GM21619 (cell line): ENCODE data around the gene PAIP2.
"Not testable (repeated sequence)": the region's sequence is repeated elsewhere in the genome, so short reads cannot be mapped to it uniquely, and the experiment has no call there.

Experiments used
- ATAC-seq: cut with Tn5 transposase; IDR thresholded peaks from one replicate; pipeline ENCODE4 v1.9.1; 2021; ENCODE audit not compliant: unreplicated experiment

Gene PAIP2

DNA sequence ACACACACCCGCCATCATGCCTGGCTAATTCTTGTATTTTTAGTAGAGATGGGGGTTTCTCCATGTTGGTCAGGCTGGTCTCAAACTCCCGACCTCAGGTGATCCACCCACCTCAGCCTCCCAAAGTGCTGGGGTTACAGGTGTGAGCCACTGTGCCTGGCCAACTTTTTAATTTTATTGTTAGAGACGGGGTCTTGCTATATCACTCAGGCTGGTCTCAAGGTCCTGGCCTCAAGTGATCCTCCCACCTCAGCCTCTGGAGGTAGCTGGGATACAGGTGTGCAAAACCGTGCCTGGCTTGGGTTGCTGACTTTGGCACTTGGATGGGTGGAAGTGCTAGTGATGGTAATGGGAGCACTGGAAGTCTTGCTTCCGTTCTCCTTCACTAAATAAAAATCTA lies 67.5 kb downstream of the PAIP2 start:
- not testable (repeated sequence) for ATAC-seq

DNA sequence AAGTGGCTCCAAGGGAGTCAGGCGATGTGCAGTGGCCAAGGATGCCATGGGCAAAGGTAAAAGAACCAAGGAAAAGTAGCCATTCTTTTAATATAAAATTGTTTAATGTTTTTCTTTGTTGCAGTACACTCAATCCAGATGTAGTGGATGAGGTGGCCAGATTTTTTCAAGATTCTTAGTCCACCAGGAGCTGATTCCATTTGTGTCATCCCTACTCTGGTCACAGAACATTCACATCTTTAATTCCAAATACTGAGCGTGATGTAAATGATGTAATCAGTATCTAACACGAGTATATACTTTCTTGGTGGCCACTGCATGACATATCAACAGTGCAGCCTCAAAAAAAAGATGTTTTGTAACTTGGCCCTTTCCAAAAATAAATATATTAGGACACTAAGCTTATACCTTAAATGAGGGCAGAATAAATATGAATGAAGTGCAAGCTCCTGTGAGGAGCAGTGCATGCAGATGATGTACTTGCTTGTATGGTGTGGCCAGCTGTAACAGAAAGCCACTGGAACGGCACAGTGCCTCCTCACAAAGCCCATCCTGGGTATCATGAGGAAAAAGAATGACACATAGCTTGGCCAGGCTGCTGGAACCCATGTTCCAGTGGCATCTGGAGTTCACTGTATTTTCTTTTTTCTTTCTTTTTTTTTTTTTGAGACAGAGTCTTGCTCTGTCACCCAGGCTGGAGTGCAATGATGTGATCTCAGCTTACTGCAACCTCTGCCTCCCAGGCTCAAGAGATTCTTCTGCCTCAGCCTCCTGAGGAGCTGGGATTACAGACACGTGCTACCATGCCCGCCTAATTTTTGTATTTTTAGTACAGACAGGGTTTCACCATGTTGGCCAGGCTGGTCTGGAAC lies 68.7 kb downstream of the PAIP2 start:
- ATAC-seq: no peak

GRCh38 chr5:139410993-139411828 lies 69.6 kb downstream of the PAIP2 start:
- no peak for ATAC-seq

DNA sequence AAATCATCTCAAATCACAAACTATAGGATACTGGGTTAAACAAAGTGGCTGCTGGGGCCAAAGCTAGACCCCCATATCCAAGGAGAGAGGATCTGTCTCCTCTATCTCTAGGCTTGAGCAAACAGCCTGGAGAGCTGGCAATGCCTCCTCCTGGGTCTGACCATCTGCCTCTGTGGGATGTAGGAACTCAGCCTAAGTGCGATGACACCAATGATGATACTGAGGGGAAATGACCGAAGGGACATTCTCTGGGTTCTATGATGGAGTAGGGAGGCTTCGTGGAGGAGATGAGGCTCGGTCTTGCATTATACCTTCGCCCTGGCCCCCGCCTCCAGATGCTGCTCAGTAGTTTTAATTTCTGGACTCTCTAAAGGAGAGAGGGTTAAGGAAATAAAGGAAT lies 71.5 kb downstream of the PAIP2 start:
- no peak for ATAC-seq

- no peak for ATAC-seq
Observed at GRCh38 chr5:139413963-139414362, 72.3 kb downstream of the PAIP2 start.

DNA sequence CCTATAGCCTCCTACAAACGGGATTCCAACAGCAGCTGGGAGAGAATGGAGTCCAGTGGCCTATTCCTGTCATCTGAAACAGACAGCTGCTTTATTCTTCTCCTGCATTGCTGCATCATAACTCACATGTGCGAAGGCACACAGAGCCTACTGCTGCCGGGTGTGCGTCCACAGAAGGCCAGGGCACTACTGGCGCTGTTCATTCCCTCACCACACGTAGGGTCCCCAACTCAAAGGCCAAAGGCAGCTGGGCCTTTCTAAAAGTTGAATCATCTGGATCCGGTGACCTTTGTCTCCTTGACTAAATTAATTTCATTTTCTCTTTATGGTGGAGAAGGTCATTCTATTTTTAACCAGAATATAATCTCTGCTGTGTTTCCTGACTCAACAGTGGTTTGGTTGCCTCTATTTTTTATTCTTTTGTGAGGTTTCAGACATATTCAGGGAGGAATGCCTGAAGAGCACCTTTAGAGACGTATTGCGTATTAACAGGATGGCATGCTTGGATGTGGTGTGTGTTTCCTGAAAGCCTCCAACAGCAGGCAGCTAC lies 73.0 kb downstream of the PAIP2 start:
- ATAC-seq: no peak

DNA sequence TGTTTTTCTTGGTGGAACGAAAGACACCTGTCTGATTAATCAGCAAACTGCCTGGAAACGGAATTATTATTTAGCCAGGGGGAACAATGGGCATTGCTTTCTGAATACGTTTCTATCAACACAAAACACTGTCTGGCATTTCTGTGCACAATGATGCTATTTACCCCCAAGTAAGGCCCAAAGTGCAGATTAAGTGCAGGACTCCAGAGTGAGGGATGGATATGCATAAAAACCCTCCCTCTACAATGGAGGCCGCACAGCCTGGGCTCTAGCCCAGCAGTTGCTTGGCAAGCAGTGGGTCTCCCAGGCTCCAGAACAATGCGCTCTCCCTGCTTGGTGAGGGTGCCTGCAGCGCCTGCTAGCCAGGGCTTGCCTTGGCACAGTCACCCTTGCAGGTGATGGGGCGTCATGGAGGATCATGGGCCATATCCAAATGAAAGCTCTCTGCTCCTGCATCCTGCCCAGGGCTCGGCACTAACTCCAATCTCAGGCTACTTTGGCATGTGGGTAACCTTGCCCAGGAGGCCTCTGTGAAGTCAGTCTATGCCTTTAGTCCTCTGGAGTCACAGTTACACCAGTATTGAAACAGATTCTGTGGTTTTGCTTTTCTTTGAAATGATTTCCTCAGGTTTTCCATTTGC lies 73.7 kb downstream of the PAIP2 start:
- ATAC-seq: no peak

- ATAC-seq: no peak
Observed at GRCh38 chr5:139415869-139416268, 74.2 kb downstream of the PAIP2 start.

DNA sequence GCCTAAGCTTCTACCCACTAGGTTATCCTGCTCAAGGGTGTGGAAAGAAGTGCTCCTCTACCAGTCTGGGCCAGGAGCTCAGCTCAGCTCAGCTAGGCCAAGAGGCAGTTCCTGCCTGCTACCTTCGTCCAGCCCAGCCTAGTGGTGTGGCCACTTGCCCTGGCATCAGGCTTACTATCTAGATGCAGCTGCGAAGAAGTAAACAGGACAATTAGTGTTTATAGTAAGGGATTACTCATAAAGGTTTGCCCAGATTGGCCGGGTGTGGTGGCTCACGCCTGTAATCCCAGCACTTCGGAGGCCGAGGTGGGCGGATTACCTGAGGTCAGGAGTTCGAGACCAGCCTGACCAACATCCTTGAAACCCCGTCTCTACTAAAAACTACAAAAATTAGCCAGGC lies 75.0 kb downstream of the PAIP2 start:
- no peak for ATAC-seq

DNA sequence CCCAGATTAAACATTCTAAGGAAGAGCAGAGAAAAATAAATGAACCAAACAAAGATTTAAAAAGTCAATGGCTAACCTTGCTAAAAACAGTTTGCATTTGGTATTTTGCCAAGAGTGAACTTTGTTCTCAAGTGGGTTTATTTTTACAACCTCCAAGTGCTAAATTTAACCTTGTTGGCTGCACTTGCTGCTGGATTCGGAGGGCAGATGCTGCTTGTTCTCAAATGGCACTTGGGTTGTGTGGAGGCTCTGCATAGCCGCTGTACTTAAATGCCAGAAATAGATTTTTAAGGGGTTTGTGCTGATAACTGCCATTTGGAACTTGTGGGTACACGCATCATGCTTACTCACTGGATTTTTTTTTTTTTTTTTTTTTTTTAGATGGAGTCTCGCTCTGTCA lies 75.6 kb downstream of the PAIP2 start:
- ATAC-seq: no peak

- ATAC-seq: no peak
Observed at GRCh38 chr5:139418793-139419192, 77.1 kb downstream of the PAIP2 start.
